HCT116 (cell line): ENCODE measurements around the gene IGFBP6. TPM values are rescaled to one million over a fixed set of nuclear protein-coding genes. Genes with fewer than 3 reads are reported as not detected.

Source experiments
- ATAC-seq: fragments of 200-7000 bp; cut with Tn5 transposase; 2 replicates; pipeline ENCODE4 v1.9.1; 2020; ENCODE audit warnings: mild to moderate bottlenecking, moderate library complexity
- BruUV-seq: library from RNA; stranded (reverse); fragments of 400-500 nt; replicated peaks from 2 replicates; lab custom pipeline; 2021; lab: Mats Ljungman, UMichigan
- CTCF ChIA-PET: fragments of 300-600 bp; sonication (Branson Sonifier 250); formaldehyde crosslinking; loops from one replicate; lab custom pipeline; 2021; ENCODE audit warnings: antibody characterized with exemption; lab: Charles Lee
- POLR2A ChIA-PET: fragments of 300-600, 350-600 bp; sonication (Branson Sonifier 250); formaldehyde crosslinking; loops from one replicate; lab custom pipeline; 2021; ENCODE audit warnings: antibody characterized with exemption; lab: Charles Lee
- RAD21 ChIA-PET, 2 experiments: fragments of 300-600 bp; sonication (Branson Sonifier 250); formaldehyde crosslinking; loops; one replicate each; lab custom pipeline; 2023; ENCODE audit warnings: low total read pairs in 2 of 2; ENCODE audit not compliant: uncharacterized antibody in 2 of 2, unreplicated experiment in 2 of 2, low non-redundant PET in 1 of 2; lab: Charles Lee
- DNase-seq: peaks from one replicate; pipeline ENCODE4 v3.0.0-alpha.2; 2010; ENCODE audit warnings: low read depth, low spot score
- H2AFZ ChIP-seq: fragments of 200-600 bp; shearing (Covaris generic), sonication (generic); 2 replicates; pipeline ENCODE4 v1.6.1; 2017; ENCODE audit warnings: low read depth, mixed run types, mixed read lengths, antibody characterized with exemption, low read length; ENCODE audit not compliant: poor library complexity, severe bottlenecking
- H3K27ac ChIP-seq: 2 replicates; pipeline ENCODE4 v1.5.1; 2012; ENCODE audit warnings: low read depth, low read length
- H3K27me3 ChIP-seq: fragments of 200-600 bp; sonication (generic); 2 replicates; pipeline ENCODE4 v1.6.1; 2016; ENCODE audit warnings: mixed run types, low read length, mixed read lengths; ENCODE audit not compliant: insufficient read depth
- H3K36me3 ChIP-seq, 2 experiments: fragments of 200-500 bp in 1 of 2; fragments of 200-600 bp in 1 of 2; sonication (Bioruptor generic) in 1 of 2; sonication (generic) in 1 of 2; 2 replicates each; pipeline versions ENCODE4 v1.5.1 to v1.6.1; 2014 to 2016; ENCODE audit warnings: low read length in 2 of 2, inconsistent platforms in 1 of 2, mixed read lengths in 1 of 2, mixed run types in 1 of 2; ENCODE audit not compliant: insufficient read depth in 2 of 2, control insufficient read depth in 1 of 2
- H3K4me1 ChIP-seq, 2 experiments: fragments of 200-600 bp in 1 of 2; sonication (generic) in 1 of 2; 2 replicates each; pipeline versions ENCODE4 v1.5.1 to v1.6.1; 2012 to 2017; ENCODE audit warnings: low read length in 2 of 2, inconsistent platforms in 1 of 2, mild to moderate bottlenecking in 1 of 2, mixed read lengths in 1 of 2, mixed run types in 1 of 2, moderate library complexity in 1 of 2; ENCODE audit not compliant: insufficient read depth in 2 of 2, control insufficient read depth in 1 of 2
- H3K4me2 ChIP-seq: fragments of 200-600 bp; sonication (generic); 2 replicates; pipeline ENCODE4 v1.6.1; 2017; ENCODE audit warnings: mixed run types, low read length, mixed read lengths
- H3K4me3 ChIP-seq, 2 experiments: fragments of 200-600 bp in 1 of 2; sonication (generic) in 1 of 2; replicated peaks in 1 of 2; 2 replicates each; pipeline ENCODE4 v1.5.1; 2011 to 2016; ENCODE audit warnings: low read length in 2 of 2, control low read depth in 1 of 2, low read depth in 1 of 2, mild to moderate bottlenecking in 1 of 2, mixed read lengths in 1 of 2, mixed run types in 1 of 2
- H3K79me2 ChIP-seq: fragments of 200-600 bp; sonication (generic); 2 replicates; pipeline ENCODE4 v1.6.1; 2017; ENCODE audit warnings: mild to moderate bottlenecking, mixed run types, low read length, moderate library complexity, mixed read lengths; ENCODE audit not compliant: insufficient read depth
- H3K9ac ChIP-seq: fragments of 200-600 bp; sonication (generic); 2 replicates; pipeline ENCODE4 v1.6.1; 2016; ENCODE audit warnings: low read length, mixed read lengths
- H3K9me2 ChIP-seq: fragments of 200-600 bp; sonication (generic), shearing (Covaris generic); 2 replicates; pipeline ENCODE4 v1.6.1; 2017; ENCODE audit warnings: mixed run types, mild to moderate bottlenecking, moderate library complexity; ENCODE audit not compliant: insufficient read depth
- H3K9me3 ChIP-seq, 2 experiments: fragments of 200-500 bp in 1 of 2; fragments of 200-600 bp in 1 of 2; sonication (Bioruptor generic) in 1 of 2; sonication (generic) in 1 of 2; 2 replicates each; pipeline ENCODE4 v1.6.1; 2014 to 2017; ENCODE audit warnings: low read length in 2 of 2, mixed read lengths in 2 of 2, inconsistent platforms in 1 of 2, low read depth in 1 of 2, mild to moderate bottlenecking in 1 of 2, mixed run types in 1 of 2, moderate library complexity in 1 of 2; ENCODE audit not compliant: control insufficient read depth in 1 of 2, insufficient read depth in 1 of 2
- H4K20me1 ChIP-seq: fragments of 200-600 bp; sonication (generic), shearing (Covaris generic); 2 replicates; pipeline ENCODE4 v1.6.1; 2017; ENCODE audit warnings: mixed run types, mild to moderate bottlenecking, moderate library complexity; ENCODE audit not compliant: insufficient read depth
- CEBPB ChIP-seq: IDR thresholded peaks from 2 replicates; pipeline ENCODE4 v1.6.1; 2012; ENCODE audit warnings: low read depth
- EGR1 ChIP-seq: IDR thresholded peaks from 2 replicates; pipeline ENCODE4 v1.6.1; 2012; ENCODE audit warnings: low read depth
- EZH2phosphoT487 ChIP-seq: fragments of 200-600 bp; IDR thresholded peaks from 2 replicates; pipeline ENCODE4 v1.6.1; 2018; ENCODE audit warnings: antibody characterized with exemption, borderline replicate concordance
- FOSL1 ChIP-seq: IDR thresholded peaks from 2 replicates; pipeline ENCODE4 v1.6.1; 2012; ENCODE audit warnings: low read depth
- intact Hi-C: fragments of 100-400 bp; cut with micrococcal nuclease; formaldehyde crosslinking; loops from 2 replicates; pipeline ENCODE4 v1.10.0; 2022
- total RNA-seq: library from RNA; stranded (reverse); gene quantifications from one replicate; pipeline ENCODE4 v1.2.1, GENCODE V29; 2021; ENCODE audit not compliant: unreplicated experiment
- TF ChIP-seq, protein P1 (sequence below): IDR thresholded peaks from 2 replicates; pipeline ENCODE4 v1.6.1; 2012

Gene IGFBP6
- total RNA-seq, 1 experiment from 2014 or later = 83.4 TPM

DNA sequence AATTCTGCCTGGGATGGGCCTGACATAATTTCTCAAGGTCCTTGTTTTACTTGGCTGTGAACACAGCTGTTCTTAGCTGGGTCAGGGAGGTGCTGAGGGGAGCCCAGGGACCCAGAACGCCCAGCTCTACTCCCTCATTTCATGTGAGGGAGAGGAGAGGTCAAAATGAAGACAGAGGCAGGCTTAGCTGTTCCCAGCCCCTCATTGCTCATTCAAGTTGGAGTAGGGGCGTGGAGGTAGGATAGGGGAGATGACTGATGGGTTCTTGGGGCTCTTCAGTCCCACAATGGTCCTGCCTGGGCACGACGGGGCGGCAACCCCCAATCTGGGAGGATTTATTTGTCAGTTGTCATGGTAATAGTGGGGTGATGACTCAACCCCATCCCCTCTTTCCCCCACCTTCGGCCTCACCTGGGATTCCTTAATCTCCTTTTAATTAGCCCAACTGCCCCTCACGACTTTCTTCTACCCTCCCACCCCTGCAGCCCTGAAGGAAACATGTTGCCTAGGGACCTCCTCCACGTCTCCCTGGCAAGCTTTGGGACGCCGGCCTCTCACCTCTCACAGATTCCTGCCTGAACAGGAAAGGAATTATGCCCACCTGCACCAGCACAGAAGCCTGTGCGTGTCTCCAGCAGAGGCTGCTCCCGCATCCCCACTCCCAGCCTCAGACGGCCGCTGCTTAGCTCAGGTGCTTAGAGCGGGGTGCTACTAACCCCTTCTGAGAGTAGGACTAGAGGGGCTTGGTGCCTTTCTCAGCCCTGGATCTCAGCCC lies 28.5 kb upstream of the IGFBP6 start:
- no peaks in the 10 kb centered on the region for H4K20me1 ChIP-seq
- peaks cover 3 to 35% of the 10 kb centered on the region in 2 experiments; a peak in 3 of 4 replicates for H3K36me3 ChIP-seq
- intact Hi-C loops = loop anchor here (10.0 kb wide), 1 partner anchor 216 kb away; no protein-coding TSS in a partner anchor
- H3K79me2 ChIP-seq = no peaks in the 10 kb centered on the region; the same call in 1 of the 2 replicates
- H3K27ac ChIP-seq = no peak overlapping the region
- ChIA-PET CTCF (interaction anchor here (0.8 to 1.1 kb wide), 3 partner anchors 15 to 30 kb away, joined by 3 to 4 read pairs (median 3); no protein-coding TSS in a partner anchor), RAD21 (interaction anchor here in 1 of 2 experiments (0.5 kb wide), 1 partner anchor 30 kb away, joined by 3 read pairs; no protein-coding TSS in a partner anchor), POLR2A (interaction anchor here (1.4 kb wide), 1 partner anchor 11 kb away, joined by 6 read pairs; the partner anchor contains the start of gene SPRYD3)
- H3K9me3 ChIP-seq = no peaks in the 10 kb centered on the region
- DNase-seq = no peak
- BruUV-seq = no TSS peak
- H3K4me1 ChIP-seq = peaks cover 13 to 55% of the 10 kb centered on the region in 2 experiments
- ATAC-seq = no peak
- no peak overlapping the region for H3K4me2 ChIP-seq
- no peaks in the 10 kb centered on the region for H3K9me2 ChIP-seq
- TF ChIP-seq EGR1 = no peak
- TF ChIP-seq, protein P1, sequence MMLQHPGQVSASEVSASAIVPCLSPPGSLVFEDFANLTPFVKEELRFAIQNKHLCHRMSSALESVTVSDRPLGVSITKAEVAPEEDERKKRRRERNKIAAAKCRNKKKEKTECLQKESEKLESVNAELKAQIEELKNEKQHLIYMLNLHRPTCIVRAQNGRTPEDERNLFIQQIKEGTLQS = no peak
- TF ChIP-seq CEBPB = no peak
- TF ChIP-seq EZH2phosphoT487 = no peak
- TF ChIP-seq FOSL1 = no peak
- no peaks in the 10 kb centered on the region for H3K27me3 ChIP-seq
- no peak overlapping the region for H3K9ac ChIP-seq
- no peak overlapping the region for H2AFZ ChIP-seq
- no peak overlapping the region for H3K4me3 ChIP-seq
